HEK293 (cell line): ENCODE results near the gene EIF4E1B.
A peak's percentile ranks its signal among the peaks of the same experiment; 100 is the strongest.

ENCODE experiments used
- CTCF ChIA-PET: fragments of 350-600 bp; formaldehyde crosslinking; extraction: SDS; loops from one replicate; lab custom pipeline; 2021; ENCODE audit warnings: antibody characterized with exemption; lab: Yijun Ruan, JAX
- POLR2A ChIA-PET: fragments of 300-600 bp; formaldehyde crosslinking; extraction: SDS; loops from one replicate; lab custom pipeline; 2020; ENCODE audit warnings: antibody characterized with exemption, inconsistent platforms; lab: Yijun Ruan, JAX
- H3K27ac ChIP-seq: fragments of 200-500 bp; sonication (Bioruptor generic); 2 replicates; pipeline ENCODE4 v1.5.1; 2014; ENCODE audit warnings: low read depth, low read length, control low read depth, inconsistent platforms; ENCODE audit errors: extremely low read depth
- H3K36me3 ChIP-seq, 2 experiments: fragments of 200-500 bp in 1 of 2; sonication (Bioruptor generic) in 1 of 2; 1 replicate in 1 of 2; 2 replicates in 1 of 2; pipeline ENCODE4 v1.5.1; 2014 to 2017; ENCODE audit warnings: inconsistent platforms in 2 of 2, low read length in 2 of 2; ENCODE audit not compliant: control insufficient read depth in 2 of 2, insufficient read depth in 1 of 2
- H3K4me1 ChIP-seq: fragments of 200-500 bp; sonication (Bioruptor generic); 2 replicates; pipeline ENCODE4 v1.5.1; 2014; ENCODE audit warnings: mild to moderate bottlenecking, low read length, inconsistent platforms; ENCODE audit not compliant: control insufficient read depth, insufficient read depth
- H3K4me3 ChIP-seq: 2 replicates; pipeline ENCODE4 v1.5.1; 2011; ENCODE audit warnings: low read depth, mild to moderate bottlenecking, control low read depth, low read length, moderate library complexity
- H3K9me3 ChIP-seq: fragments of 200-500 bp; sonication (Bioruptor generic); 2 replicates; pipeline ENCODE4 v1.5.1; 2014; ENCODE audit warnings: low read depth, low read length, inconsistent platforms; ENCODE audit not compliant: control insufficient read depth, insufficient read depth
- EGR2 ChIP-seq: fragments of 450-650 bp; formaldehyde crosslinking; IDR thresholded peaks from 2 replicates; pipeline ENCODE4 v1.5.1; 2016; ENCODE audit warnings: low read depth, missing biosample characterization, missing genetic modification characterization
- KLF1 ChIP-seq: fragments of 450-650 bp; formaldehyde crosslinking; IDR thresholded peaks from 2 replicates; pipeline ENCODE4 v1.5.1; 2016; ENCODE audit warnings: missing biosample characterization, missing genetic modification characterization
- SETDB1 ChIP-seq: IDR thresholded peaks from one replicate; pipeline ENCODE4 v1.6.1; 2017; ENCODE audit warnings: mild to moderate bottlenecking, low read length, moderate library complexity, mixed read lengths; ENCODE audit not compliant: insufficient read length
- SP3 ChIP-seq: fragments of 450-650 bp; formaldehyde crosslinking; IDR thresholded peaks from 2 replicates; pipeline ENCODE4 v1.5.1; 2016; ENCODE audit warnings: missing biosample characterization, missing genetic modification characterization
- ZBTB1 ChIP-seq: fragments of 450-650 bp; formaldehyde crosslinking; IDR thresholded peaks from 2 replicates; pipeline ENCODE4 v1.5.1; 2016; ENCODE audit warnings: missing biosample characterization, missing genetic modification characterization
- ZBTB20 ChIP-seq: fragments of 450-650 bp; formaldehyde crosslinking; IDR thresholded peaks from 2 replicates; pipeline ENCODE4 v1.5.1; 2016; ENCODE audit warnings: missing biosample characterization, missing genetic modification characterization
- ZBTB48 ChIP-seq: fragments of 450-650 bp; formaldehyde crosslinking; IDR thresholded peaks from 2 replicates; pipeline ENCODE4 v1.5.1; 2016; ENCODE audit warnings: missing biosample characterization, missing genetic modification characterization
- ZFHX2 ChIP-seq: fragments of 450-650 bp; formaldehyde crosslinking; conservative IDR thresholded peaks from 2 replicates; pipeline ENCODE4 v1.5.1; 2016; ENCODE audit warnings: missing biosample characterization, missing genetic modification characterization
- ZNF140 ChIP-seq: fragments of 450-650 bp; formaldehyde crosslinking; IDR thresholded peaks from 2 replicates; pipeline ENCODE4 v1.5.1; 2016; ENCODE audit warnings: missing biosample characterization, missing genetic modification characterization
- ZNF239 ChIP-seq: fragments of 450-650 bp; formaldehyde crosslinking; IDR thresholded peaks from 2 replicates; pipeline ENCODE4 v1.5.1; 2016; ENCODE audit warnings: missing biosample characterization, missing genetic modification characterization
- ZNF274 ChIP-seq, 2 experiments: fragments of 200-500 bp in 1 of 2; fragments of 450-650 bp in 1 of 2; sonication (Bioruptor generic) in 1 of 2; formaldehyde crosslinking in 1 of 2; IDR thresholded peaks; 2 replicates each; pipeline versions ENCODE4 v1.5.1 to v1.6.1; 2014 to 2016; ENCODE audit warnings: borderline replicate concordance in 1 of 2, inconsistent platforms in 1 of 2, low read length in 1 of 2, missing biosample characterization in 1 of 2, missing genetic modification characterization in 1 of 2
- ZNF354C ChIP-seq: fragments of 450-650 bp; formaldehyde crosslinking; IDR thresholded peaks from 2 replicates; pipeline ENCODE4 v1.5.1; 2016; ENCODE audit warnings: missing biosample characterization, missing genetic modification characterization, low read depth, borderline replicate concordance
- ZNF426 ChIP-seq: fragments of 450-650 bp; formaldehyde crosslinking; IDR thresholded peaks from 2 replicates; pipeline ENCODE4 v1.5.1; 2017; ENCODE audit warnings: missing biosample characterization, missing genetic modification characterization, mild to moderate bottlenecking, inconsistent platforms, moderate library complexity
- ZNF514 ChIP-seq: fragments of 450-650 bp; formaldehyde crosslinking; IDR thresholded peaks from 2 replicates; pipeline ENCODE4 v1.5.1; 2016; ENCODE audit warnings: missing biosample characterization, missing genetic modification characterization
- ZNF623 ChIP-seq: fragments of 450-650 bp; formaldehyde crosslinking; IDR thresholded peaks from 2 replicates; pipeline ENCODE4 v1.5.1; 2016; ENCODE audit warnings: missing biosample characterization, missing genetic modification characterization
- ZNF629 ChIP-seq: fragments of 450-650 bp; formaldehyde crosslinking; IDR thresholded peaks from 2 replicates; pipeline ENCODE4 v1.5.1; 2017; ENCODE audit warnings: missing biosample characterization, missing genetic modification characterization
- ZNF664 ChIP-seq: fragments of 450-650 bp; formaldehyde crosslinking; IDR thresholded peaks from 2 replicates; pipeline ENCODE4 v1.5.1; 2016; ENCODE audit warnings: missing biosample characterization, missing genetic modification characterization
- TF ChIP-seq, protein P1 (sequence below): fragments of 450-650 bp; formaldehyde crosslinking; IDR thresholded peaks from 2 replicates; pipeline ENCODE4 v1.5.1; 2016; ENCODE audit warnings: missing biosample characterization, missing genetic modification characterization
- TF ChIP-seq, protein P2 (sequence below): fragments of 450-650 bp; formaldehyde crosslinking; IDR thresholded peaks from 2 replicates; pipeline ENCODE4; 2016; ENCODE audit warnings: missing biosample characterization, missing genetic modification characterization
- TF ChIP-seq, protein P3 (sequence below): fragments of 450-650 bp; formaldehyde crosslinking; IDR thresholded peaks from 2 replicates; pipeline ENCODE4 v1.5.1; 2016; ENCODE audit warnings: missing biosample characterization, missing genetic modification characterization
- TF ChIP-seq, protein P4 (sequence below): fragments of 450-650 bp; formaldehyde crosslinking; IDR thresholded peaks from 2 replicates; pipeline ENCODE4 v1.5.1; 2016; ENCODE audit warnings: missing biosample characterization, missing genetic modification characterization

Gene EIF4E1B

DNA sequence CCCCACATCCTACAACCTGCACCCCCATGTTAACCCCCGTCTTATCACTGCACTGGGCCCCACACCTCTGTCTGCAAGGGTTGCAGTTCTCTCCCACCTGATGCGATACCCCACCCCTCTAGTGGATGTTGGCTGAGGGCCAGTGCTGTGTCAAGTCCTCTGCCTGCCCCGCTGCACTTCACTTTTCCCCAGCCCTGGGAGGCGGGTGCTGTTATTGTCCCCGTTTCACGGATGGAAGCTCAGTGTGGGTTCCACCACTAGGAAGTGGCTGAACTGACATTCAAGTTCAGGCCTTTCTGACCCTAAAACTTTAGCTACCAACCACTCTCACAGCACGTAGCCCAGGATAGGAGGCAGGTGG is 3.6 kb upstream of the EIF4E1B start (continued):
- TF ChIP-seq, protein P1, sequence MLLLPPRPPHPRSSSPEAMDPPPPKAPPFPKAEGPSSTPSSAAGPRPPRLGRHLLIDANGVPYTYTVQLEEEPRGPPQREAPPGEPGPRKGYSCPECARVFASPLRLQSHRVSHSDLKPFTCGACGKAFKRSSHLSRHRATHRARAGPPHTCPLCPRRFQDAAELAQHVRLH (tag by site-specific recombination), result no peak
- peak; percentile 88 for TF ChIP-seq KLF1 (tag by site-specific recombination)
- TF ChIP-seq, protein P2, sequence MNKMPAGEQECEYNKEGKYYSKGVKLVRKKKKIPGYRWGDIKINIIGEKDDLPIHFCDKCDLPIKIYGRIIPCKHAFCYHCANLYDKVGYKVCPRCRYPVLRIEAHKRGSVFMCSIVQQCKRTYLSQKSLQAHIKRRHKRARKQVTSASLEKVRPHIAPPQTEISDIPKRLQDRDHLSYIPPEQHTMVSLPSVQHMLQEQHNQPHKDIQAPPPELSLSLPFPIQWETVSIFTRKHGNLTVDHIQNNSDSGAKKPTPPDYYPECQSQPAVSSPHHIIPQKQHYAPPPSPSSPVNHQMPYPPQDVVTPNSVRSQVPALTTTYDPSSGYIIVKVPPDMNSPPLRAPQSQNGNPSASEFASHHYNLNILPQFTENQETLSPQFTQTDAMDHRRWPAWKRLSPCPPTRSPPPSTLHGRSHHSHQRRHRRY (tag by site-specific recombination), result no peak
- TF ChIP-seq ZBTB48, result no peak
- TF ChIP-seq, protein P3, sequence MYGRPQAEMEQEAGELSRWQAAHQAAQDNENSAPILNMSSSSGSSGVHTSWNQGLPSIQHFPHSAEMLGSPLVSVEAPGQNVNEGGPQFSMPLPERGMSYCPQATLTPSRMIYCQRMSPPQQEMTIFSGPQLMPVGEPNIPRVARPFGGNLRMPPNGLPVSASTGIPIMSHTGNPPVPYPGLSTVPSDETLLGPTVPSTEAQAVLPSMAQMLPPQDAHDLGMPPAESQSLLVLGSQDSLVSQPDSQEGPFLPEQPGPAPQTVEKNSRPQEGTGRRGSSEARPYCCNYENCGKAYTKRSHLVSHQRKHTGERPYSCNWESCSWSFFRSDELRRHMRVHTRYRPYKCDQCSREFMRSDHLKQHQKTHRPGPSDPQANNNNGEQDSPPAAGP (tag by site-specific recombination), result peak; percentile 50
- TF ChIP-seq, all 188 proteins: peak for 5

DNA sequence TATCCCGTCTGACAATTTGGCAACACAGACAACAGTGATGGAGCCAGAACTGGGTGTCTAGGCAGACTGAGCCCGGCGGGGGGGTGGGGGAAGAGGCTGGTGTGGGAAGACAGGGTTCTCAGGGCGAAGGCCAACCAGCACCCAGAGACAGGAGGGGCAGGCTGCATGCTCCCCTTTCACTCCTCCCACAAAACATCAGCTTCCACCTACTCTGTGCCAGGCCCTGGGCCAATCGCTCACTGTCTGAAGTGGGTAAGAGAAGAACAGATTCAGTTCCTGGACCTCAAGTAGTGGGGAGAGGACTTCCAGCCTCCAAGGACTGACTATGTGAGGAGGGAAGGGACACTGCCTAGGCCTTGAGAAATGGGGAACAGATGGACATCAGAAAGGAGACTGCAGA is 2.9 kb upstream of the EIF4E1B start:
- POLR2A ChIA-PET, result no interaction called here
- peak; percentile 18; the same call in 1 of the 2 replicates for TF ChIP-seq EGR2 (tag by site-specific recombination)
- peak; percentile 37; the same call in 1 of the 2 replicates for TF ChIP-seq ZFHX2 (tag by site-specific recombination)
- TF ChIP-seq ZNF354C, result no peak
- no peaks in the 10 kb centered on the region for H3K36me3 ChIP-seq
- H3K4me3 ChIP-seq, result no peak overlapping the region
- CTCF ChIA-PET, result interaction anchor here (1.0 kb wide), 1 partner anchor 30 kb away, joined by 4 read pairs; no protein-coding TSS in a partner anchor
- H3K9me3 ChIP-seq, result no peaks in the 10 kb centered on the region
- no peak overlapping the region for H3K27ac ChIP-seq
- peaks cover 6% of the 10 kb centered on the region; the same call in 1 of the 2 replicates for H3K4me1 ChIP-seq

DNA sequence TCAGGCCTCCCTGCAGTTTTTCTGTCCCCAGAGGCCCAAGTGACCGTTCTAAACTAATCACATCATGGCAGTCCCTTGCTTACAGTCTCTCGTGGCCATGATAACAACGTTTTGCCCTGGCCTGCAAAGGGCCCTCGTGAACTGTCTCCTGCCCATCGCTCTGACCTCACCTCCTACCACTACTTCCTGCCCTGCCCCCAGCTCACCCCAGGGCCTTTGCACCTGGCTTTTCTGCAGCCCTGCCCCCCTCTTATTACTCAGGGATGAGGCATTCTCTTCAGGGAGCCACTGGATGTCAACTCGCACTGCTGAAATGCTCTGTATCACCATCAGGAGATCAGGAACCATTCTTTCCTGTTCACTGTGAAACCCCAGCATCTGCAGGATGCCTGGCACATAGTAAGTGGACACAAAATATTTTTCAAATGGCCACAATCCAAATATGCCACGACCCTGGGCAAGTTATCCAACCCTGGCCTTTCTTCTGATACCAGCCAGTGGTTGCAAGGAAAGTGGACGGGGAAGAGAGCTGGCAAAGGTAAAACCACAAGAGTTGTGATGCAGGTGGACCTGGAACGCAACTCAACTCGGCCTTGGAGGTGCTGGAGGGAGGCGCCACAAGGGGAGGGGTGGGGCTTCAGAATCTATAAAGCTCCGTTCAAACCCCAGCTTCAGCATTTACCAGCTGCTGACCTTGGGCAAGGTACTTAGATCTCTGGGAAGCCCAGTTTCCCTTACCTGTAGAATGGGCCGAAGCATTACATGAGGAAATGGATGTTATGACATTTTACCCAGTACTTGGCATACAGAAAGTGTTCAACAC is 1.9 kb upstream of the EIF4E1B start:
- ChIA-PET POLR2A (interaction anchor here (1.5 kb wide), 1 partner anchor 22 kb away, joined by 4 read pairs; no protein-coding TSS in a partner anchor), CTCF (interaction anchor here (0.6 kb wide), 1 partner anchor 115 kb away, joined by 3 read pairs; no protein-coding TSS in a partner anchor)
- H3K4me3 ChIP-seq, result no peak overlapping the region
- no peaks in the 10 kb centered on the region for H3K9me3 ChIP-seq
- TF ChIP-seq, protein P4, sequence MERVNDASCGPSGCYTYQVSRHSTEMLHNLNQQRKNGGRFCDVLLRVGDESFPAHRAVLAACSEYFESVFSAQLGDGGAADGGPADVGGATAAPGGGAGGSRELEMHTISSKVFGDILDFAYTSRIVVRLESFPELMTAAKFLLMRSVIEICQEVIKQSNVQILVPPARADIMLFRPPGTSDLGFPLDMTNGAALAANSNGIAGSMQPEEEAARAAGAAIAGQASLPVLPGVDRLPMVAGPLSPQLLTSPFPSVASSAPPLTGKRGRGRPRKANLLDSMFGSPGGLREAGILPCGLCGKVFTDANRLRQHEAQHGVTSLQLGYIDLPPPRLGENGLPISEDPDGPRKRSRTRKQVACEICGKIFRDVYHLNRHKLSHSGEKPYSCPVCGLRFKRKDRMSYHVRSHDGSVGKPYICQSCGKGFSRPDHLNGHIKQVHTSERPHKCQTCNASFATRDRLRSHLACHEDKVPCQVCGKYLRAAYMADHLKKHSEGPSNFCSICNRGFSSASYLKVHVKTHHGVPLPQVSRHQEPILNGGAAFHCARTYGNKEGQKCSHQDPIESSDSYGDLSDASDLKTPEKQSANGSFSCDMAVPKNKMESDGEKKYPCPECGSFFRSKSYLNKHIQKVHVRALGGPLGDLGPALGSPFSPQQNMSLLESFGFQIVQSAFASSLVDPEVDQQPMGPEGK (tag by site-specific recombination), result no peak
- peak; percentile 15; the same call in 1 of the 2 replicates for TF ChIP-seq ZNF664 (tag by site-specific recombination)
- peak; percentile 97 for TF ChIP-seq ZNF623 (tag by site-specific recombination)
- no peaks in the 10 kb centered on the region for H3K36me3 ChIP-seq
- no peak overlapping the region for H3K27ac ChIP-seq
- H3K4me1 ChIP-seq, result peaks cover 6% of the 10 kb centered on the region; the same call in 1 of the 2 replicates

DNA sequence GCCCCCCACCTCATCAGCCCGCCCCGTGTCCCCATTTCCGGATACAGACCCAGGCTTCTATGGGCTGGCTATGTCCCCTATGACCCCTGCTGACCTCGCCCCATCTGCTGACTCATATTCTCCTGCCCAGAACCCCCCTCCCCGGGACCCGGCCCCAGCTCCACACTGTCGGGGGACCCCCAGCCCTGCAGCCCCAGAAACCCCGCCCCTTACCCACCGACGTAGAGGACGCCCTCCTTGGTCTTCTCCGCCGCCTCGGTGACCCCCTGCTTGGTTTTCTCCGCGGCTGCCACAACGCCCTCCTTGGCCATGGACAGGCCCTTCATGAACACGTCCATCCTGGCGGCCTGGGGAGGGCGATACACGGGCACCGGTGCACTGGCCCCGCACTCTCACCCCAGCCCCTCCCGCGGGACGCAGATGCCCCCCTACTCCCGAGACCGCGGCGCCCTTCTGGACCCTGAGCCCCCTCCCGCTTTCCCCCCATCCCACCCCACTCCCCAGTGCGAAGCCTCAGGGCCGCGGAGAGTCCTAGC is 1.1 kb upstream of the EIF4E1B start:
- H3K36me3 ChIP-seq, result no peaks in the 10 kb centered on the region
- no peak overlapping the region for H3K27ac ChIP-seq
- CTCF ChIA-PET, result interaction anchor here (1.1 kb wide), 1 partner anchor 29 kb away, joined by 4 read pairs; no protein-coding TSS in a partner anchor
- H3K9me3 ChIP-seq, result no peaks in the 10 kb centered on the region
- H3K4me1 ChIP-seq, result peaks cover 6% of the 10 kb centered on the region; the same call in 1 of the 2 replicates
- no peak for TF ChIP-seq ZNF274 (IDR thresholded peaks at IDR 0.05; ENCODE audit: low read length)
- no peak for TF ChIP-seq ZNF274 (tag by site-specific recombination; IDR thresholded peaks at IDR 0.05; ENCODE audit: borderline replicate concordance)
- no peak for TF ChIP-seq ZNF514 (tag by site-specific recombination)
- TF ChIP-seq ZNF426 (tag by site-specific recombination), result no peak
- no peak for TF ChIP-seq ZNF239 (tag by site-specific recombination)
- TF ChIP-seq SETDB1, result no peak
- TF ChIP-seq ZBTB1 (tag by site-specific recombination), result no peak
- no peak for TF ChIP-seq ZNF140 (tag by site-specific recombination)
- TF ChIP-seq ZBTB48, result no peak
- no peak for TF ChIP-seq SP3 (tag by site-specific recombination)
- no peak for TF ChIP-seq ZBTB20
- no peak for TF ChIP-seq ZNF629
- POLR2A ChIA-PET, result interaction anchor here (0.6 to 2.0 kb wide), 3 partner anchors 18 to 169 kb away, joined by 3 to 10 read pairs (median 4); partner anchors contain the start of gene TSPAN17
- H3K4me3 ChIP-seq, result no peak overlapping the region
